Activated T-cell treated with anti-CD3 and anti-CD28 coated beads, Interleukin-2, amount 50 U/mL, for 48 hours (primary cell): ENCODE results near the gene KIF26A.
"Not testable (repeated sequence)": the region's sequence is repeated elsewhere in the genome, so short reads cannot be mapped to it uniquely, and the experiment has no call there.

Experiments used
- DNase-seq, 2 experiments: peaks; one replicate each; pipeline ENCODE4 v3.0.0-alpha.2; 2020

KIF26A gene

GRCh38 chr14:104145826-104146601 lies 7.6 kb downstream of the KIF26A start:
- no peak for DNase-seq

- DNase-seq, result no peak
Measured at GRCh38 chr14:104146651-104147345, 8.4 kb downstream of the KIF26A start.

- DNase-seq, result no peak
Measured at GRCh38 chr14:104147346-104148125, 9.1 kb downstream of the KIF26A start.

- no peak for DNase-seq
Measured at GRCh38 chr14:104148433-104149277, 10.3 kb downstream of the KIF26A start.

DNA sequence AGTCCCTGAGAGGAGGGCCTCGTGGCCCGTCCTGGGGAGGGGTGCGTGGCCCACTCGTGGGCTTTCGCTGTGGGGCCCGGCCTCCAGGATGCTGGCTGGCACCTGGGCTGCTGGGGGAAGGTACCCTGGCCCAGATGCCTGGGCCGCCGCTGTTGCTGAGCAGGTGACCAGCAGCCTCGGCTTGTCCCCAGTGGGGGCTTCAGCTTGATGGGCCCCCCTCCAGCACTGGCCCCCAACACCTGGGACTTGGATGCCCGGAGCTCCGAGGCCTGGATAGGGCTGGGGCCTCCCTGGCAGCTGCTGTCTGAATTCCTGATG lies 10.8 kb downstream of the KIF26A start:
- no peak for DNase-seq

GRCh38 chr14:104149617-104150135 lies 11.3 kb downstream of the KIF26A start:
- peak in 1 of 2 experiments; percentile 37 for DNase-seq

GRCh38 chr14:104150136-104151025 lies 12.0 kb downstream of the KIF26A start:
- no peak for DNase-seq

GRCh38 chr14:104151026-104151381 lies 12.6 kb downstream of the KIF26A start:
- no peak for DNase-seq

GRCh38 chr14:104151566-104152245 lies 13.3 kb downstream of the KIF26A start:
- no peak for DNase-seq

GRCh38 chr14:104152246-104152575 lies 13.8 kb downstream of the KIF26A start:
- DNase-seq, result no peak

- DNase-seq, result no peak
Measured at GRCh38 chr14:104152686-104153393, 14.5 kb downstream of the KIF26A start.

- not testable (repeated sequence) for DNase-seq
Measured at GRCh38 chr14:104153394-104153755, 15.0 kb downstream of the KIF26A start.

- DNase-seq, result no peak
Measured at GRCh38 chr14:104154246-104154645, 15.9 kb downstream of the KIF26A start.

DNA sequence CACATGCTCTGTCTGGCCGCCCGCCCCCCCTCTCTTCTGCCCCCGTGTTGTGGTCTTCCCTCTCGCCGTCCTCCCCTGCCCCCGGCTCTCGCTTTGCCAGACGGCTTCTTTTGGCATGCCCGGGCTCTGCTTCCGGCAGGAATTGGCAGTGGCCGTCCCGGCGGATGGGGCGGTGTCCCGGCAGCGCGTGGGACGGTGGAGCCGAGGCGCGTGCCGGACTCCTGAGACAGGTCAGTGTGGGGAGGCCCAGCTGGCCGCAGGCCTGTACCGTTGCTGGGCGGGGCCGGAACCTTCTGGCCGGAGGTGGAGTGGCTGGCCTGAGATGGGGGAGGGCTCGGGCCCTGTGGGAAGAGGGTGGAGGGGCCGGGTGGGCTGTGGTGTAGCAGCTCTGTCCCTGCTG lies 17.1 kb downstream of the KIF26A start:
- DNase-seq, result no peak

GRCh38 chr14:104156142-104156541 lies 17.8 kb downstream of the KIF26A start:
- DNase-seq, result no peak

- no peak for DNase-seq
Measured at GRCh38 chr14:104157016-104157928, 18.9 kb downstream of the KIF26A start.

DNA sequence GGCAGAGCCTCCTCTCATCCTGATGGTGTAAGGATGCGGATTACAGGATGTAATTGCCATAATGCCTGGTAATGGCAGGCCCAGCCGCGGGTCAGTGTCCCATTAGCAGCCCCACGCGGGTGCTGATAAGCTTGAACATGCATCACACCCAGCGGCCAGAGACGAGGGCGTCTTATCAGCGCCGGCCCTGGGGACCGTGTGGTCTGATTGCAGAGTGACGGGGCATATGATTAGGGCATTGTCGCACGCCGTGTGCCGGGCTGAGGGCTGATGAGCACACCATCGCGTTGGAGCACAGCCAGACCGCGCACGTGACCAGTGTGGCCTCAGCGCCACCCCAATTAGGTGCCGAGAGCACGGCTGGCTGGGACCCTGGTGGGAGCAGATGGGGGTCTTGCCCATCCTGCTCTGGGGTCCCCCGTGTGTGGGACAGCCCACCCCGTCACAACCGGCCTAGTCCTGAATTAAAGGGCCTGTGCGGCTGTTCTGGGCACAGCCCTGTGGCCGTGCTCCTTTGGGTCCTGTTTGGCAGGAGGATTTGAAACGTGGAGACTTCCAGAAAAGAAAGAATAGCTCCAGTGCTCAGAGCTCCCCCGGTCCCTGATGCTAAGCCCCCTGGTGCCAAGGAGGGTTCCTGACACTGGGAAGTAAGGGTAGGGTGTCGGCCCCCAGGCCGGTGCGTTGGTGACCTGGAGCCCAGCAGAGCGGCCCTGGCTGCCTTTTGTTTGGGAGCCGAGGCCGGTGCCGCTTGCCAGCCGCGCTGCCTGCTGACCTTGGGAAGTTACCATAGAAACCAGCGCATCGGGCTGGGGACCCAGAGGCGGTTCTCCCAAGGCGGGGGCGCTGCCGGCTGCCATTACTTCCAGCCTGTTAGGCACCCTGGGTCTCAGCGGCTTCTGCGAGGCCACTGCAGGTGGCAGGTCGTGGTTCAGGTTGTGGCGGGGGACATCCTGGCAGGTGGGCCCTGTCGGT lies 20.7 kb downstream of the KIF26A start:
- no peak for DNase-seq

- no peak for DNase-seq
Measured at GRCh38 chr14:104159990-104160389, 21.6 kb downstream of the KIF26A start.
